IPS-NIHi7 (cell line): ENCODE results near the gene ENPP6.
"Not testable (repeated sequence)": the region's sequence is repeated elsewhere in the genome, so short reads cannot be mapped to it uniquely, and the experiment has no call there.

Experiments
- DNase-seq: peaks from one replicate; pipeline ENCODE4 v3.0.0; 2012; ENCODE audit warnings: mixed read lengths; ENCODE audit errors: extremely low spot score

The ENPP6 gene

GRCh38 chr4:184235526-184235925 is 17.9 kb upstream of the ENPP6 start:
- DNase-seq, result no peak

GRCh38 chr4:184234155-184234554 is 16.5 kb upstream of the ENPP6 start:
- no peak for DNase-seq

DNA sequence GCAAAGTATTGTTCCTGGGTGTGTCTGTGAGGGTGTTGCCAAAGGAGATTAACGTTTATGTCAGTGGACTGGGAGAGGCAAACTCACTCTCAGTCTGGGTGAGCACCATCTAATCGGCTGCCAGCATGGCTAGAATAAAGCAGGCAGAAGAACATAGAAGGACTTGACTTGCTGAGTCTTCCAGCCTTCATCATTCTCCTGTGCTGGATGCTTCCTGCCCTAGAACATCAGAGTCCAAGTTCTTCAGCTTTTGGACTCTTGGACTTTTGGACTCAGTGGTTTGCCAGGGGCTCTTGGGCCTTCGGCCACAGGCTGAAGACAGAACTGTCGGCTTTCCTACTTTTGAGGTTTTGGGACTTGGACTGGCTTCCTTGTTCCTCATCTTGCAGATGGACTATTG is 15.3 kb upstream of the ENPP6 start:
- DNase-seq, result no peak

DNA sequence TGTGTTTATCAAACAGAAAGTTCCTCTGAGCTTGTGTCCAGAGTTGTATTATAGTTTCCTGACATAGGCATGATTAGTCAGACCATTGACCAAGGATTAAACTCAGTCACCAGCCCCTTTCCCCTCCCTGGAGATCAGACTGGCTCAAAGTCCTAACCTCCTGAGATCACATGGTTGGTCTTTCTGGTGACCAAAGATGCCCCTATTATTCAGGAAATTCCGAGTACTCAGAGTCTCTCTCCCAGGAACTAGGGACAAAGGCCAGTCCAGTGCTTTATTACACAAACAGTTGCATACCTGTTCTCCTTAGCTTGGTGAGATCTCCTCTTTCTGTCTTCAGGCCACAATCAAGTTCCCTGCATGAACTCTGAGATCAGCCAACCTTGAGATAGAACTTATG is 14.5 kb upstream of the ENPP6 start:
- no peak for DNase-seq

- no peak for DNase-seq
These were observed 13.9 kb upstream of the ENPP6 start for GRCh38 chr4:184231573-184231972.

GRCh38 chr4:184228056-184228705 is 10.5 kb upstream of the ENPP6 start:
- no peak for DNase-seq

DNA sequence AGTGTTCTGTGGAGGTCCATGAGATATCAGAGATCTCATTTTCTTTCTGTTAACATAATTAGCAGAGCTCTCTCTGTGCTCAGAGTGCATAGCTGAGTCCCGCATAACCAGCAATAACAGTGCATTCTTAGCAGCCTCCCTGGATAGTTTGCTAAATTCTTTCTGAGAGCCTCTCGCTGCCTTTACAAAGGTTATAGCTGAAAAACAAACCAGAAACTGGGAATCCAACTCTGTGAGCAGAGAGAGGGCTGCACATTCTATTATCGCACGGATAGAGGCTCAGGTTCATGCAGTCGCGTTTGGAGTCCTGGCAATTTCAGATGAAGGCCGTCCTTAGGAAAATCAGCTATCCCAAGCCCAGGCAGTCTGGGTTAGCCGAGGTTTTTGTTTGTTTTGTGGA is 1.2 kb downstream of the ENPP6 start:
- no peak for DNase-seq

DNA sequence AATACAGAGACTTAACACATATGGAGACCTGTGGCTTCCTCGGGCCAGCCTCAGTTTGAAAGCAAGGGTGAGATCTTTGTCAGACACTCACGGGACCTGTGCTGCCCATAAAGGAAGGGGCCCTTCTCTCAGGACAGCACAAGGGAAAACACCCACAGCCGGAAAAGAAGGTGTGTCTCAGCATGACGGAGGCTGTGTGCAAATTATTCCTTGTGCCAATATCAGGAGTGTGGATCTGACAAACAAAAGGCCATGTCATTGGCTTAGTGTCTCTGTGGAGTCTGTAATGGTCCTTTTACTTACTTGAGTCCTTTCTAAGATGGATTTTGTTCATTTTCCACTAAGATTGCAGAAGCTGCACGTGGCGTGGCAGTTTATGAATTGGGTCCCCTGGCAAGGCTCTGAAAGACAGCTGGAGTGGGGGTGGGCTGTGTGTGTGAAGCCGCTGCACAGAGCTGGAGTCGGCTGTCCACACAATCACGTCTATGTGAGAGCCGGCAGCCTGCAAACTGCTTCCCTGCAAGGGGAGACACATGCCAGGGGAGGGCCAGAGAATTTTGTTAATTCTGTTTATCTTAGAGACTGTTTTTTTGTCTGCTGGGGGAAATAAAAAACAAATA is 1.9 kb downstream of the ENPP6 start:
- DNase-seq, result no peak

DNA sequence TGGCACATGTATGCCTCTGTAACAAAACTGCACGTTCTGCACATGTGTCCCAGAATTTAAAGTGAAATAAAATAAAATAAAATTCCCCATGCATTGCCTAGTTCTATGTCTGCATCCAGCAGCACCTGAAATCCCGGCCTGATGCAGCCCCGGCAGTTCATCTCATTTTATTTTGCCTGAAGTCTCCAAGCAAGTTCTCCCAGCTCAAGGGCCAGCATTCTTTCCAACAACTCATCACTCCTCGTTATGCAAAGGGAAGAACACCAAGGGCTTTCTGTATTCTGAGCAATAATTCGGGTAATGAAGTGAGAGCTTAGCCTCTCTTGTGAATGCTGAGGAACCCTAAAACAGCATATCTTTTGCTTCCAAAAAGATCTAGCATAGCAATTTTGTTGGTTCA is 2.7 kb downstream of the ENPP6 start:
- no peak for DNase-seq

DNA sequence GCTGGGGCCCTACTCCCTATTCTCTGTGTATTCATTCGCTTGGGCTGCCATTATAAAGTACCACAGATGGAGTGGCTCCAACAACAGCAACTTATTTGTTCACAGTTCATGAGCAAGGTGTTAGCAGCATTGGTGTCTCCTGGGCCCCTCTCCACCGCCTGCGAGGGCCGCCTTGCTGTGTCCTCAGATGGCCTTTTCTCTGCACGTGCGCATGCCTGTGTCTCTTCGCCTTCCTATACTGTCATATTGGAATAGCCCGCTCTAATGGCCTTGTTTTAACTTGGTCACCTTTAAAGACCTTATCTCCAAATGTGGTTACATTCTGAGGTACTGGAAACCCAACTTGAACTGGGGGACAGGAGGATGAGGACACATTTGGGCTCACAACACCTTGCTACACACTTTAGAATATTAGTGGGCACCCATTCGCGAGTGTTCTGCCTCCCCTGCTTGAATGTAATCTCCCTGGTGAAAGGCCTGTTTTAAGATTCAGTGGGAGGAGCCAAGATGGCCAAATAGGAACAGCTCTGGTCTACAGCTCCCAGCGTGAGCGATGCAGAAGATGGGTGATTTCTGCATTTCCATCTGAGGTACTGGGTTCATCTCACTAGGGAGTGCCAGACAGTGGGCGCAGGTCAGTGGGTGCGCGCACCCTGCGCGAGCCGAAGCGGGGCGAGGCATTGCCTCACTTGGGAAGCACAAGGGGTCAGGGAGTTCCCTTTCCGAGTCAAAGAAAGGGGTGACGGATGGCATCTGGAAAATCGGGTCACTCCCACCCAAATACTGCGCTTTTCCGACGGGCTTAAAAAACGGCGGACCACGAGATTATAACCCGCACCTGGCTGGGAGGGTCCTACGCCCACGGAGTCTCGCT is 9.7 kb downstream of the ENPP6 start:
- not testable (repeated sequence) for DNase-seq

- no peak for DNase-seq
These were observed 12.4 kb downstream of the ENPP6 start for GRCh38 chr4:184205243-184205642.

DNA sequence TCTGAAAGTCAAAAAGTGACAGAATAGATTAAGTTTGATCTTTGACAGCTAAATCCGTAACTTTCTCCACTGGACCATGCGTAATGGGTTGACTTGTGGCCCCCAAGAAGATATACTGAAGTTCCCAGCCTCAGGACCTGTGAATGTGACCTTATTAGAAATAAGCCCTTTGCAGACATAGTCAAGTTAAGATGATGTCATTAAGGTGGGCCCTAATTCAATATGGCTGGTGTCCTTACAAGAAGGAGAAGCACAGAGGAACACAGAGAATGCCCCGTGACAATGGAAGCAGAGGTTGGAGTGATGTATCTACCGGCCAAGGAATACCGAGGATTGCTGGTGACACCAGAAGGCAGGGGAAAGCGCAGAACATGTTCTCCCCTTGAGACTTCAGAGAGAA is 14.4 kb downstream of the ENPP6 start:
- DNase-seq, result no peak

- DNase-seq, result no peak
These were observed 16.5 kb downstream of the ENPP6 start for GRCh38 chr4:184201179-184201578.

DNA sequence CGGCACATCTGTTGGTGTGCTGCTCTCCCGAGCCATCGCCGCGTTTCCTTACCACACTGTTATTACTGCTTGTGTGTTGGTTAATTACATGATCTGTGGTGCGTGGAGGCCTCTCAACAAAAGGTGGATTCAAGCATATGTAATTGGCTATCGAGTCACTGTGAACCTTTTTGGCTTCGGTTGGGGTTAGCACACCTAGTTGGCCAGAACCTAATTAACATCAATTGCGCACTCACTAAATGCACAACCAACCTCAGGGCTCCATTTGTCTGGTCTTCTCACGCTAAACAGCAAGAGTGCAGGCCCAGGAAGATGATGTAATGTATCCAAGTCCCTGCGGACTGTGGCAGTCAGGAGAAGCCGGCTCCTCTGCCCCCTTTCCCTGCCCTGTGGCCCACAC is 17.4 kb downstream of the ENPP6 start:
- DNase-seq, result no peak

DNA sequence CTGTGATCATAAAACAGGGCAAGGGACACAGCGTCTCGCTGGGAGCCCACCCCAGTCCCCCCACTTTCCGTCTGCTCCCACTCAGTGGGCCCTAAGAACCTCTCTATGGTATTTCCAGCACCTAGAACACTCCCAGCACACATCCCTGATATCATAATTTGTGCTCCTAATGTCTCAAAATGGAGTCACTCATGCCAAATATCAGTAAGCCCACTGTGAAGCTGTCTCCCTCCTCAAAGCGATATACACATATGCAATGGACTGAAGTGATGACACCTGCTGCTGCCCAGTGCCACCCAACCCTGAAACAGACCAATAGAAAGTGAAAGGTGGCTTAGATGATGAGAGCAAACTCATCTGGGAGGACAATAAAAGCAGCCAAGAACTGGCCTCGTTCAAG is 17.9 kb downstream of the ENPP6 start:
- no peak for DNase-seq

DNA sequence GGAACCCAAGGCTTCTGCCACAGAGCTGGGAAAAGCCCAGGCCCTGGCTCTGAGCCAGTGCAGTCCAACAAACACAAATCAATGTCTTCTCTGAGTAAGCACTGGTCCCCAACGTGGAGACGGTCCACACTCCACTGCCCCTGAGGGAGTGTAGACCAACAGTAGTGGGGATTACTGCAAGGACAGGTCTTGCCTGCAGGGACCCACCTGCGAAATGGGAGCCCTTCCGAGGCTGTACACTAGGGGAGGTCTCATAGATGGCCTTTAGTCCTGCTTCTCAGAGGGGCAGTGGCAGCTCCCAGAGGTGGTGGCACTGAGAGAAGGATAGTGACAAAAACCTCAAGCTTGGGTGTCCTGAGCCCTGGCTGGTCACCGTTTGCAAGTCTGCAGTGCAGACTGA is 19.5 kb downstream of the ENPP6 start:
- no peak for DNase-seq

DNA sequence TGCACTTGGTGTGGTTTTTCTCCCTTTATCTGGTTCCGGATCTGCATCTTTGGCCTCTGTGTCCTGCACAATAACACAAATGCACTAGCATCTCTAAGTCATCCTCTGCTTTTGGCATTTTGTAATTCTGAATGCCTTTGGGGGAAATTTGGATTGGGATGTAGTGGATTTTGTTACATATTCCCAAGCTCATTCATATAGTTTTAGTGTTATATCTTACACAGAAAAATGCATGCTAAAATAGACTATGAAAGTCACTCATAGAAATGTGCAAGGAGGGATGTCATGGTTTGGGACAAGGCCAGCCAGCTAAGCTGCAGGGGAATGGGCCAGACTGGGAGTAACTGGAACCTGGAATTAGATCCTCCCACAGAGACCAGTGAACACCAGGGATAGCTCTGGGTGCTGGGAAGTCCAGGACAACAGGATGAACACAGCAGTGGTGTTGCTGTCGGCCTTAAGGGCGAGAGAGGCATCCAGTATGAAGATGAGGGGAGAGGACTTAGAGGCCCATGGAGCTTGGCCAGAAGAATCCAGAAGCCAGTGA is 20.1 kb downstream of the ENPP6 start:
- no peak for DNase-seq

- DNase-seq, result no peak
These were observed 20.8 kb downstream of the ENPP6 start for GRCh38 chr4:184196730-184197385.

- DNase-seq, result no peak
These were observed 23.8 kb downstream of the ENPP6 start for GRCh38 chr4:184193556-184194525.

DNA sequence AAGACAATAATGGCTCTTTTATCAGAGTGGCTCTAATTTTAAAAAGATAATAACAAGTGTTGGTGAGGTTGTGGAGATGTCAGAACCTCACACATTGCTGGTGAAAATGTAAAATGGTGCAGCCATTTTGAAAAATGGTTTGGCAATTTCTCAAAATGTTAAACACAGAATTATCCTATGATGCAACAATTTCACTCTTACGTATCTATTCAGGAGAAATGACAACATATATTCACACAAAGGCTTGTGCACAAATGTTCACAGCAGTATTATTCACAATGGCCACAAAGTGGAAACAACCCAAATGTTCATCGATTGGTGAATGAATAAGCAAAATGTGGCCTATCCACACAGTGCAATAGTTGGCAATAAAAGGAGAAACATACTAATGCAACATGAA is 24.7 kb downstream of the ENPP6 start:
- no peak for DNase-seq

DNA sequence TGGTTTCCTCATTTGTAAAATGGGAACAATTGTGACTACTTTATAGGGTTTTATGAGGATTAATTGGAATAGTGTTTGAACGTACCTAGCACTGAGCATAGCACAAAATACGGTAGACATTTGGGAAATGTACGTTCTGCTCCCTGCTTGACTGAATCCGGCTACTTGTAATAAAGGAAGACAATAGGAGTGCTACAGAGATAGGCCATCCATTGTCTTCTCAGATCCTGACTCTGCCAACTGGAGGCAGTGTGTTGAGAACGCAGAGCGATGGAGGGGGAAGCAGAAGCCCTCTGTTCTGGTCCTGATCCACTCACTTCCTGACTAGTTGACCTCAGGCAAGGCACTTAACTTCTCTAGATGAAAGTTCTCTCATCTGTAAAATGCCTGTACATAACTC is 26.4 kb downstream of the ENPP6 start:
- no peak for DNase-seq
